Measurements from ENCODE around the gene SPAG17.

SPAG17 gene

DNA sequence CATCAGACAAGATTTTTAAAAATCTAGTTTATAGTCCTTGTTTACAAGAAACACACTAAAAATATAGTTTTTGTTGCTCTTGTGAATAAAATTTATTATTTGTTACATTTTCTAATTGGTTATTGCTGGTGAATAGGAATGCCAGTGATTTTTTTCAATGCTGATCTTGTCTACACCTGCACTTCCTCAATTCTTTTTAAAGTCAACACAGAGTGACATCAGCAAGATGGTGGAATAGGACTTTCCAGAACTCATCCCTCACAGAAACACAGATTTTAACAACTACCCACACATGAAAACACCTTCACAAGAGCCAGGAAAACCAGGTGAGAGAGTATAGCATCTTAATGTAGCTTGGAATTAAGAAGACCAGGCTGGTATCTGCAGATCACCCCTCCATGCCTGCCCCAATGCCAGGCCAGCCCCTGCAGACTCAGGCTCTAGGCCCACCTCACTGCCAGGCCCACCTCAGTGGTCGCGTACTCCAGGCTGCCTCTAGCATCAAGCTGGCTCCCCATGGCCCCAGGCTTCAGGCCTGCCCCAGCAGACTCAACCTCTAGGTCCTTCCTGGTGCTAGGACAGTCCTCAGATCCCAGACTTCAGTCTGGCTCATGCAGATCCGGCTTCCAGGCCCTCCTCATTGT lies 137.9 kb downstream of the SPAG17 start:
- no peak for DNase-seq (ENCODE audit: extremely low spot score)
- ChIA-PET CTCF (no interaction called here), POLR2A (no interaction called here)
- TF ChIP-seq TARDBP (IDR thresholded peaks at IDR 0.05) (no peak), SUZ12 (IDR thresholded peaks at IDR 0.05) (no peak), LEF1 (IDR thresholded peaks at IDR 0.05; ENCODE audit: borderline replicate concordance) (no peak)

DNA sequence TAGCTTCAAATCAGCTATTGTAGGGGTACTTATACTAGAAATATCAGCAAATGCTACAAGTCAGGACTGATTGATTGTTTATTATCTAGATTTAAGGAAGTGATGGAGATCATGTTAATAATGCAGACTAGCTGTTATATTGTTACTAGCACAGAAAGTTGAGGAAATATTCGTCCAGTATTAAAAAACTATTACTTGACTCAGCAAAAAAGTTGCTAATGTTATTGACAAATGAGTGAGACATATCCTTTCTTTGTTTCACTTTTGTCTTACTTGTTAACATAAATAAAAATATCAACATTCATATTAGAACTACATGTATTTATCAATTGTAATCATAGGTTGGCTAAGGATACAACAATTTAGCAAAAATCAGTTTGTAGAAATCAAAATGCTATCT lies 141.4 kb downstream of the SPAG17 start:
- POLR2A ChIA-PET: no interaction called here
- no peak for TF ChIP-seq BHLHE40 (IDR thresholded peaks at IDR 0.05; ENCODE audit: borderline replicate concordance)
- no peak for TF ChIP-seq FOXK2 (IDR thresholded peaks at IDR 0.05)
- TF ChIP-seq CTBP1 (IDR thresholded peaks at IDR 0.05; ENCODE audit: borderline replicate concordance): no peak
- no peak for TF ChIP-seq NFRKB (IDR thresholded peaks at IDR 0.05)
- TF ChIP-seq SP1 (IDR thresholded peaks at IDR 0.05): no peak
- TF ChIP-seq FOXM1 (IDR thresholded peaks at IDR 0.05; ENCODE audit: borderline replicate concordance): no peak
- TF ChIP-seq ZNF384 (IDR thresholded peaks at IDR 0.05): no peak
- no peak for TF ChIP-seq ARNT (IDR thresholded peaks at IDR 0.05)
- CTCF ChIA-PET: no interaction called here

GRCh38 chr1:118042501-118042900 lies 142.5 kb downstream of the SPAG17 start:
- ChIA-PET POLR2A (no interaction called here), CTCF (no interaction called here)
- DNase-seq (ENCODE audit: extremely low spot score): no peak
- no peak for TF ChIP-seq FOXM1 (IDR thresholded peaks at IDR 0.05; ENCODE audit: borderline replicate concordance)
- no peak for TF ChIP-seq CTBP1 (IDR thresholded peaks at IDR 0.05; ENCODE audit: borderline replicate concordance)
- no peak for TF ChIP-seq L3MBTL2 (conservative IDR thresholded peaks at IDR 0.05)
- no peak for TF ChIP-seq NFRKB (IDR thresholded peaks at IDR 0.05)
- no peak for TF ChIP-seq HDGF (IDR thresholded peaks at IDR 0.05; ENCODE audit: borderline replicate concordance)
- no peak for TF ChIP-seq ZNF384 (IDR thresholded peaks at IDR 0.05)
- no peak for TF ChIP-seq FOXK2 (IDR thresholded peaks at IDR 0.05)
- TF ChIP-seq PKNOX1 (IDR thresholded peaks at IDR 0.05): no peak
- no peak for TF ChIP-seq BHLHE40 (IDR thresholded peaks at IDR 0.05; ENCODE audit: borderline replicate concordance)
- no peak for TF ChIP-seq SUZ12 (IDR thresholded peaks at IDR 0.05)
- TF ChIP-seq ARNT (IDR thresholded peaks at IDR 0.05): no peak

More for the DNA sequence above, 141.4 kb downstream of the SPAG17 start:
- no peak for DNase-seq (ENCODE audit: extremely low spot score)

GRCh38 chr1:118039170-118039569 lies 145.9 kb downstream of the SPAG17 start:
- TF ChIP-seq LEF1 (IDR thresholded peaks at IDR 0.05; ENCODE audit: borderline replicate concordance): no peak
- no peak for TF ChIP-seq ELF4 (IDR thresholded peaks at IDR 0.05)
- no peak for TF ChIP-seq TARDBP (IDR thresholded peaks at IDR 0.05)
- DNase-seq (ENCODE audit: extremely low spot score): no peak
- CTCF ChIA-PET: no interaction called here
- POLR2A ChIA-PET: no interaction called here

DNA sequence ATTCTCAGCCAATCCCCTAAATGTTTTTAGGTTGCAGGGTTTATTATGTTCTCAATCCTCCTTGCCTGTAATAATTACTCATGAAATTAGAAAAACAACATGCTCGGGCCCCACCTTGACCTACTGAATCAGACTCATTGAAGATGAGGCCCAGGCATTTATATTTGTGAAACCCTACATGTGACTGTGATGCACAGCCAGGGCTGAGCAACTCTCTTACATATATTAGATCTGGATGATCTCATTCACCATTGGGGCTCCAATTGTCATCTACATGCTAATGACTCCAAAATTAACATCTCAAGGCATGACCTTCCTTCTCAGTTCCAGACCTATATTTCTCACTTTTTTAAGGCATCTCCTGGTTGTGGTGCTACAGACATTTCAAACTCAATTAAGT lies 152.1 kb downstream of the SPAG17 start:
- CTCF ChIA-PET: no interaction called here
- no peak for TF ChIP-seq ZNF384 (IDR thresholded peaks at IDR 0.05)
- TF ChIP-seq ELF4 (IDR thresholded peaks at IDR 0.05): no peak
- TF ChIP-seq FOXK2 (IDR thresholded peaks at IDR 0.05): no peak
- no peak for TF ChIP-seq SP1 (IDR thresholded peaks at IDR 0.05)
- no peak for TF ChIP-seq CTBP1 (IDR thresholded peaks at IDR 0.05; ENCODE audit: borderline replicate concordance)
- no peak for TF ChIP-seq FOXA1 (IDR thresholded peaks at IDR 0.05)
- TF ChIP-seq L3MBTL2 (conservative IDR thresholded peaks at IDR 0.05): no peak
- no peak for TF ChIP-seq SUZ12 (IDR thresholded peaks at IDR 0.05)
- TF ChIP-seq FOXM1 (IDR thresholded peaks at IDR 0.05; ENCODE audit: borderline replicate concordance): no peak
- no peak for TF ChIP-seq HDGF (IDR thresholded peaks at IDR 0.05; ENCODE audit: borderline replicate concordance)
- no peak for TF ChIP-seq ARNT (IDR thresholded peaks at IDR 0.05)
- no peak for TF ChIP-seq TARDBP (IDR thresholded peaks at IDR 0.05)
- no peak for TF ChIP-seq NFRKB (IDR thresholded peaks at IDR 0.05)
- no peak for TF ChIP-seq PKNOX1 (IDR thresholded peaks at IDR 0.05)
- TF ChIP-seq BHLHE40 (IDR thresholded peaks at IDR 0.05; ENCODE audit: borderline replicate concordance): no peak
- no peak for TF ChIP-seq LEF1 (IDR thresholded peaks at IDR 0.05; ENCODE audit: borderline replicate concordance)
- no peak for DNase-seq (ENCODE audit: extremely low spot score)
- POLR2A ChIA-PET: no interaction called here

GRCh38 chr1:118028267-118028666 lies 156.8 kb downstream of the SPAG17 start:
- POLR2A ChIA-PET: no interaction called here
- DNase-seq (ENCODE audit: extremely low spot score): no peak
- TF ChIP-seq NFRKB (IDR thresholded peaks at IDR 0.05) (no peak), L3MBTL2 (conservative IDR thresholded peaks at IDR 0.05) (no peak), CTBP1 (IDR thresholded peaks at IDR 0.05; ENCODE audit: borderline replicate concordance) (no peak), SP1 (IDR thresholded peaks at IDR 0.05) (no peak), HDGF (IDR thresholded peaks at IDR 0.05; ENCODE audit: borderline replicate concordance) (no peak), FOXM1 (IDR thresholded peaks at IDR 0.05; ENCODE audit: borderline replicate concordance) (no peak), ARNT (IDR thresholded peaks at IDR 0.05) (no peak), TARDBP (IDR thresholded peaks at IDR 0.05) (no peak), PKNOX1 (IDR thresholded peaks at IDR 0.05) (no peak)
- CTCF ChIA-PET: no interaction called here

DNA sequence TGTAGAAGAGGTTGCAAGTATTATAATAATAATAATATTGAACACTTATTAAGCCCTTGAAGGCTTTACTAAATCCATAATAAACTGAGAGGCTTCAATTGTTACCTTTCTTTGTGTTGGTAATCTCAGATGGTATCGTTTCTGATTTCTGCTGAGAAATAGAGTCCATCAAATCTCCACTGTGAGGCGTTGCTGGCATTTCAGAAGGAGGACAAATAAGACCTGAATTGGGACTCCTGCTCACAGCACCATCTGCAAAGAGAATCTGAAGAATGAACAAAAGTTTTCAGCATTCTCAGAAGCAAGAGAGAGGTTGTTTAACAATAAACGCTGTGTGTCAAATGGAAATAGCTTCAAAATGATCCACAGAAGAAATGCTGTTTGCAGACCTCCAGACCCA lies 161.8 kb downstream of the SPAG17 start:
- DNase-seq (ENCODE audit: extremely low spot score): no peak
- ChIA-PET POLR2A (no interaction called here), CTCF (no interaction called here)
- TF ChIP-seq FOXM1 (IDR thresholded peaks at IDR 0.05; ENCODE audit: borderline replicate concordance) (no peak), TARDBP (IDR thresholded peaks at IDR 0.05) (no peak), PKNOX1 (IDR thresholded peaks at IDR 0.05) (no peak), HDGF (IDR thresholded peaks at IDR 0.05; ENCODE audit: borderline replicate concordance) (no peak), NFRKB (IDR thresholded peaks at IDR 0.05) (no peak), BHLHE40 (IDR thresholded peaks at IDR 0.05; ENCODE audit: borderline replicate concordance) (no peak), FOXK2 (IDR thresholded peaks at IDR 0.05) (no peak), SP1 (IDR thresholded peaks at IDR 0.05) (no peak), CTBP1 (IDR thresholded peaks at IDR 0.05; ENCODE audit: borderline replicate concordance) (no peak), FOXA1 (IDR thresholded peaks at IDR 0.05) (no peak), L3MBTL2 (conservative IDR thresholded peaks at IDR 0.05) (no peak), ZNF384 (IDR thresholded peaks at IDR 0.05) (no peak), SUZ12 (IDR thresholded peaks at IDR 0.05) (no peak), ELF4 (IDR thresholded peaks at IDR 0.05) (no peak), ARNT (IDR thresholded peaks at IDR 0.05) (no peak), LEF1 (IDR thresholded peaks at IDR 0.05; ENCODE audit: borderline replicate concordance) (no peak)
